GM19025 (cell line): Measurements from ENCODE around the gene GLYATL2.

Source experiments
- ATAC-seq: cut with Tn5 transposase; IDR thresholded peaks from one replicate; pipeline ENCODE4 v1.9.1; 2021; ENCODE audit warnings: mild to moderate bottlenecking, low read depth, moderate library complexity; ENCODE audit not compliant: unreplicated experiment

Gene GLYATL2, protein sequence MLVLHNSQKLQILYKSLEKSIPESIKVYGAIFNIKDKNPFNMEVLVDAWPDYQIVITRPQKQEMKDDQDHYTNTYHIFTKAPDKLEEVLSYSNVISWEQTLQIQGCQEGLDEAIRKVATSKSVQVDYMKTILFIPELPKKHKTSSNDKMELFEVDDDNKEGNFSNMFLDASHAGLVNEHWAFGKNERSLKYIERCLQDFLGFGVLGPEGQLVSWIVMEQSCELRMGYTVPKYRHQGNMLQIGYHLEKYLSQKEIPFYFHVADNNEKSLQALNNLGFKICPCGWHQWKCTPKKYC

DNA sequence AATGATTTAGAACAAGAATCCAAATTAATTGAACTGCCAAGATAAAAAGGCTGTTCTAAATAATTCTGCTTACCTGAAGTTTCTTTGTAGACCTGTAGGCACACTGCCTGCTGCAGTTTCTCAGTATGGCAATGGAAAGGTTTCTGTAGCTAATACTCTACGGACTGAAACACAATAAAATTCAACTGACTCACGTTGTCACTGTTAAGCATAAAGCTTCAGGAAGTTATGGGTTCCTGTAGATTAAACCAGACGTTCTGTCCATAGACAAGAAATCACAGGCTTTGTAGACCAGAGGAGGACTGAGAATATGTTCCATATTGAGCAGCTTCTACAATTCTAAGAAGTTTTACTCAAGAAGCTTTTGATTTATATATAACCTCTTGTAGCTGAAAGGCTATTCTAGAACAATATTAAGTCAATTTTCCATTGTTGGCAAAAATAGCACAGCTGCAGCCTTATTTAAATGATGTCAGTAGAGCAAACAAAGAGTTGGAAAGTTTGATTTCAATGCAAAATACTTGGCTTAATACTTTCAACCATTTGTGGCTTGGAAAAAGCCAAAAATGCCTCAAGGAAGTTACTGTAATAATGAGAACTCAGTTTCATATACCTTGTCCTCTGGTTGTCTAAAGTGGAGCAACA lies at the start of gene GLYATL2:
TSS of gene GLYATL2 (minus strand) at position 344 of the 645 bp plus-strand sequence. CDS start 5,092 bp downstream, outside the sequence.
- ATAC-seq, result no peak

DNA sequence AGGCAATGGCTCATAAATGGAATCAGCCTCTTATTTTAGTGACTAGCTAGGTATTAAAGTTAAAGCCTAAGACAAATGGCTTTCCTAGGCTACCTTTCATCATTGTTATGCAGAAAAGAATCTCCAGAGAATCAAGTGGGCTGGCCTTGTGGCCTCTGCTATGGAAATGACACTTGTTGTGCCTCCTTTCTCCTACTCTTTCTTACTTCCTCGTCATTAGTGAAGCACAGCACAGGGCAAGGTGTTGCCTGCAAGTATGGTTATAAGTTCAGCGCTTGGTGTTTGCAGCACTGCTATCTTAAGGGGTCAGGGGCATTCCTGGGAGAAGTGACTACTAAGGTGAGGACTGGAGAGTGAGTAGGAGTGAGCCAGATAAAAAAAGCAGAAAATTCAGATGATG lies 49.4 kb upstream of the GLYATL2 start:
- no peak for ATAC-seq

DNA sequence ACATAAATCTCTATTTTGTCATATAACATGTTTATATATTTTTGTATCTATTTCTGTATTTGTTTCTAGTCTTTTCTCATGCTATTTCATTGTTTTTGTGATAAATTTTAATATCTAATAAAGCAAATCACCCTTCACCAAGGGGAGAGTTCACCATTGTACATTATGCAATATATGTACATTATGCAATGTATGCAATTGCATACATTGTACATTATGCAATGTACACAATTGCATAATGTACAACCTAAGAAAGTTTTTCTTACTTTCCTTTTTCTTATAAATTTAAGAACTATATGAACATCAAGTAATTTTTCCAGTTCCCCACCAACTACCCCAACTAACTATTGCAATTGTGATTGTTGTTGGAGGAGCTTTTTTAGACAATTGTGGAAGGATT lies 44.1 kb upstream of the GLYATL2 start:
- ATAC-seq, result no peak

DNA sequence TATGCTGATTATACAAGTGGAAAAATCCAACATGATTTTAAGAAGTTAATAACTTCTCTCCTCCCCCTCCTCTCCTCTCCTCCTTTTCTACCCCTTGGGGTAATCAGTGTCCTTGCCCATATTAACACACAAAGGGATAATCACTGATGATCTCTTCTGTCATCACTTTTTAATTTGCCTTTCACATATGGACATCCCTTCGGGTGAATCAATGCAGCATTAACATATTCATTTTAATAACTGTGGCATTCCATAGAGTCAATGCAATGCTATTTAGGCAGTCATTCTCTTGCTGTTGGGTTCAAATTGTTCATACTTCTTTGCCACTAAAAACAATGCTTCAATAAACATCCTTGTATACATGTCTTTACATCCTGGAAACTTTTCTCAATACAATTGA lies 42.9 kb upstream of the GLYATL2 start:
- ATAC-seq, result no peak

DNA sequence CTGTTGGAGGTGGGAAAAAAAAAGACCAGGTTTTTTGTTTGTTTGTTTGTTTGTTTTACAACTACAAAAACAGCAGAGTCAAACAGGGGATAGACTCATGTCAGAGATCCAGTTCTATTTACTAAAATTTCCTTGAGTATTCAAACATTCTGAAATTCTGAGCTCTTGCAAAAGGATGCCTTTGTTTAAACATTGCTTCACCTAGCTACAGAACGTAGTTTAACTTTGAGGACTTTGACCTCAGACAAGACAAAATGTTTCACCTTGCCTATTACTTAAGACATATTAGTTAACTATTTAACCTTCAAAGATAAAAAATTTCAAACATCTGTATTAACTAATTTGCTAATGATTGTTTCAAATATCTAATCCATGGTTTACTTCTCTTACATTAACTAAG lies 36.1 kb upstream of the GLYATL2 start:
- no peak for ATAC-seq

DNA sequence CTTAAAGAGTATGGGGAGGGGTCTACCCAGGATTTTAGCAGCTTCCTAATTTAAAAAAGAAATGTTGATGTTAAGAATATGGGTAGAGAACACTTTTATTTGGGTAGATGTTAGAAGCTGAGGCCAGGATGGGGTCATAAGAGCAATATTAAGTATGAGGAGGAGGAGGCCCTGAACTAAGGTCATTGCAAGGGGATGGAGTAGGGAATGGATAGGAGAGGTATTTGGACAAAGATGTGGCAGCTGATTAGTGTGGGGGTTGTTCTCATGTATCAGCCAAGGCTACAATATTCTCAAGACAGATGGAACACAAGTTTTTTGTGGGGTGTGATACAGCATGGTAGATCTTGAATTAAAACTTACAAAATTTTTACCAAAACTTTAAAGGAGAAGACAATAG lies 35.7 kb upstream of the GLYATL2 start:
- ATAC-seq, result no peak

DNA sequence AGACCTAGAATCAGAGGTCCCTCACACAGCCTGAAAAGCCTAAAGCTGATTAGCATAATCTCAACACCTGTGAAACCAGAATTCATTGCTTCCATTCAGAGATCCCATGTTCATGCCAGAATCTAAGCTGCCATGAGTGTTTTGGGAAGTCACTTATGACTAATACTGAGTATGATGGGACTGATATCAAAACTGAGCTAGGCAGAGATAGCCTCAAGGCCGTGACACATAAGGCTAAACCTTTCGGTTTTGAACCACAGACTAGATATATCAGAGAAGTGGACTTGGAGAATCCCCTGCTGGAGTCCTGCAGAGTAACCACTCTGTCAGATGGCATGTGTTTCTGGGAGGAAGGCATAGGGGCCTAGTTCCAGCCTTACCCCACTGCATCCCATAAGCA lies 23.1 kb upstream of the GLYATL2 start:
- no peak for ATAC-seq

DNA sequence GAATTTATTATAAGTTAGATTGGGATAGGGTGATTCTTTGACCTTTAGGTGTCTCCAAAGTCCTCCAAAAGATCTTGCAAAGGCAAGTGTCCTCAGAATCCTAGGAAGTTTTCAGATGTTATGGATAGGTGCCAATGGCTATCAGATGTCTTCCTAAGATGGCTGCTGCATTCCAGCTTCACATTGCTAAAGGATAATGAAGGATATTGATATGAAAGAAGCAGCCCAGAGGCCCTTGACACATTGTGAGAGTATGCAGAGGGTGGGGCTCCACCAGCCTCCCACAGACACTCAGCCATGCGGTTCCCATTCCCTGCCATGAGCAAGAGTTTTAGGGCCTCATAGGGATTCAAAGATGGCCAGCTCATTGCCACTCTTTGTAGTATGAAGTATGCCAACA lies 22.3 kb upstream of the GLYATL2 start:
- ATAC-seq, result no peak

DNA sequence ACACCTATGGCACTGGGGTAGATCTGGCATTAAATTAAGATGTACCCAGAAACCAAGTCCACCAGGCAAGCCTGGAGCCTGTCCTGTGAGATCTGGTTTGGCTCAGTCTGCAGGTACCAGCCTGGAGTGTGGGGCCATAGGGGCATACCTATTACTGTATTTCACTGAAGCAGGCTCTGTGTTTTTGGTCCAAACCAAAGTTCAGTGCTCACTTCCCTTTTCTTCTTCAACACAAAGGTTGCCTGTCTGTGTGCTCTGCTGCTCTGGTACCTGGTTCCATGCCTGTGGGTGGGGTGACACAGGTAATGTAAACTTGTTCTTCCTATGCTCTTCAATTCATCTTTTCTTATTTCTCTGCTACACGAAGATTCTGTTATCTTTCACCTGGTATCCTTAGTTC lies 19.8 kb upstream of the GLYATL2 start:
- no peak for ATAC-seq

DNA sequence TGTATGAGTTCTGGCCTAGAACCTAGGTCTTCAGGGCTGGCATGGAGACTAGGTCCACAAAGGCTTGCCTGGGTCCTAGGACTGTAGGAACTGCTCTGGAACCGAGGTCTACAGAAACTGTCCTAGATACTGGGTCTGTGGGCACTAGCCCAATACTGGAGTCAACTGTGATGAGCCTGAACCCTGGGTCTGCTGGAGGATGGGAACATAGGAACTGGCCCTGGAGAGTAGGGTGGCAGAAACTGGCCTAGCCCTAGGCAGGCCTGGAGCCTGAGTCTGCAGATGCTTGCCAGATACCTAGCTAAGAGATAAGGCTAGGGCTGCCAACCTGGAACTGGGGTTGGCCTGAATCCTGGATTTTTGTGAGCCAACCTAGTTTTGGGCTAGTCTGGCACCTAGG lies 19.2 kb upstream of the GLYATL2 start:
- ATAC-seq, result no peak

DNA sequence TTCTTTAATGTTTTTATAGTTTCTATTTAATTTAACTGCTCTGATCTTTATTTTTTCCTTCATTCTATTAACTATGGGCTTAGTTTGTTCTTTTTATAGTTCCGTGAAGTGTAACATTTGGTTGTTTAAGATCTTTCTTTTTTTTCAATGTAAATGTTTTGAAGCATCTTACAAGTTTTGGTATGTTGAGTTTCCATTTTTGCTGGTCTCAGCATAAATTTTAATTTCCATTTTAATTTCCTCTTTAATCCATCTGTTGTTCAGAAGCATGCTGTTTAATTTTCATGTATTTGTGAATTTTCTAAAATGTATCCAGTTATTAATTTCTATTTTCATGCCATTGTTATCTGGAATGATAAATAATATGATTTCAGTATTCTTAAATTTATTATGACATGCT lies 17.0 kb upstream of the GLYATL2 start:
- ATAC-seq, result no peak

DNA sequence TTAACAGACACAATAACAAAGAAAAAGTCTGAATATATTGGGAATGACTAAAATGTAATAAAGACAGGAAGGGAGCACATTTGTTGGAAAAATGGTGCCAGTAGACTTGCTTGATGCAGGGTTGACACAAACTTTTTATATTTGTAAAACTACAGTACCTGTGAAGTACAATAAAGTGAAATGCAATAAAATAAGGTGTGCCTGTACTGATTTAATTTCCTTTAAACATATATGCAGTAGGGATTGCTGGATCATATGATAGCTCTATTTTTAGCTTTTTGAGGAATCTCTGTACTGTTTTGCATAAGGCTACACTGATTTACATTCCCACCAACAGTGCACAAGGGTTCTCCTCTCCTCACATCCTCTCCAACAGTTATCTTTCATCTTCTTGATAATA lies 12.3 kb upstream of the GLYATL2 start:
- ATAC-seq, result no peak

DNA sequence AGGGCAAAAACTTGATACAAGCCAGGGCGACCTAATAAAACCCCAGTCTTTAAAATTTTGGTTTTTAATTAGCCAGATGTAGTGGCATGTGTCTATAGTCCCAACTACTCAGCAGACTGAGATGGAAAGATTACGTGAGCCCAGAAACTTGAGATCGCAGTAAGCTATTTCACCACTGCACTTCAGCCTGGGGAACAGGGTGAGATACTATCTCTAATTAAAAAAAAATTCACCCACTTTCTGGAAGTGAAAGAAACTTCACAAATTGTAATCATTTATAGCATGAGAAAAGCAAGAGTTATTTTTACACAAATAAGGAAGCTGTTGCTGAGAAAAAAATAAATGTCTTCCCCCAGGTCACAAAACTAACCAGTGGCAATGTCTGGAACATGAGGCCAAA lies 882 bp upstream of the GLYATL2 start:
- no peak for ATAC-seq

DNA sequence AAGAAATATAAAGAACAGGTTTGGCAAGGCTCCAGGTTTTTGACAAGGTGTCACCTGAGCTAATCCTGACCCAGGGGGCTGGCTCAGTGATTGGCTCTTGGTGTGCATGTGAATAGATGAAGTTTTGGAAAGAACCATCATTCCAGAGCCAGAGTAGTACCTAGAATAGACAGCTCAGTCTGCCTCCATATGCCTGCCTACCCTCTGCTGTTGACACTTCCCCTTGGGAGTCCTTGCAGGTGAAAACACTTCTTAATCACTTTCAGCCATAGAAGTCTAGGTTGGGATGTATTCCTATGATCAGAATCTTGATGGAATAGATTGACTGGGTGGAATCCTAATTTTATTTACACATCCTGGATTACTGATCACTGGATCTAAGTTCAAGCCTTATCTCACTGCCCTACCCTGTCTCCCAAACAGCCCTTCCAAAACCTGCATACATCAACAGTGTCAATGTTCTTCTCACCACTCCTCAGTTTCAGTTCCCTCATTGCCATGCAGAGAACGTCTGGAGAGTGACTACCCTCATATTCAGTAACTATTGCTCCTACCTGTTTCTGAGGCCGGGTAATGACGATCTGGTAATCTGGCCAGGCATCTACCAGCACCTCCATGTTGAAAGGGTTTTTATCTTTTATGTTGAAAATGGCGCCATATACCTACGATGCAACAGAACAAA lies 6.7 kb downstream of the GLYATL2 start:
- no peak for ATAC-seq

DNA sequence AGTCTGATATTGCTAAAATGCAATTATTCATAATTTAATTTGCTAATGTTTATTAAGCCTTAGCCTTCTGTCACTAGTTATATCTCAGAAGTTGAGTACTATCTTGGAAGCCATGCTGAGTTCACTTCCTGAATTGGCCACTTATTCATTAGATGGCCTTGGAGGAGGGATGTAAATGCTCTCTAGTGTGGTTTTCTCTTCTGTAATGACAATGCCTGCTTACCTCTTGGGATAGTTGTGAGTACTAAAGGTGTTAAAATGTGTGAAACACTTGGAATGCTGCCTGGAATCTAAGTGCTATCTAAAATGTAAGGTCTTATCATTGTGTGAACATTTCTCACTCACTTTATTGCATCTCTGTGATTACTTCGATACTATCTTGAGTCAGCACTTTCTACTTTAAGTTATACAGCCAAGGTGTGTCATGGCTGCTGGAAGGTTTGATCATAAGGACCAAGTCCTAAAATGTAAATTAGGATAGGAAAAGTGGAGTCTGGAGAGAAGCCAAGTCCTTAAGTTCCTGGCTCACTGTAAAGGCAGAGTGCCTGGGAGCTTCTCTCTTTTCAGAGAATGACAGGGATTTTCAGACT lies 12.4 kb downstream of the GLYATL2 start:
- ATAC-seq, result no peak

DNA sequence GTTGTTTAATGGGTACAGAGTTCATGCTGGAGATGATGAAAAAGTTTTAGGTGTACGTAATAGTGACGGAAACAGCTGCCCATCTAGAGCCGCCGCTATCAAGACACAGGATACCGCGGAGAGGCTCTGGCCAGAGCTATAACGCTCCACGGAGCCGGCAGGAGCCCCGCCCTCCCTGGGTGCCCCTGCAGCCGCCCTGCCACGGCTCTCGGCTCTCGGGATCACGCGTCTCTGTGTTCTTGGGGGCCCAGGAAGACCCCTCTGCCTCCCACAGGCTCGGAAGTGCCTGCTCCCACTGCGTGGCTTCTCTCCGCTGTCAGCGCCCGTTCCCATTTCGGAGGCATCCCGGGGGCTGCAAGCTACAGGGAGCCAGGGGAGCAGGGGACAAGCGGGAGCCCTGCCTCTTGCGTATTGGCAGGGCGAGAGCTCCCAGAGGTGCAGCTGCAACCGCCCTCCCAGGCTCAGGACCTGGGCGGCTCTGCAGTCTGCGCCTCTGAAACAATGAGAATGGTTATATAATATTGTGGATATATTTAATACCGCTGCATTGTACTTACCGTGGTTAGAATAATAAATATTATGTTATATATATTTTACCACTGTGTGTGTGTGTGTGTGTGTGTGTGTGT lies 13.7 kb downstream of the GLYATL2 start:
- ATAC-seq, result no peak

DNA sequence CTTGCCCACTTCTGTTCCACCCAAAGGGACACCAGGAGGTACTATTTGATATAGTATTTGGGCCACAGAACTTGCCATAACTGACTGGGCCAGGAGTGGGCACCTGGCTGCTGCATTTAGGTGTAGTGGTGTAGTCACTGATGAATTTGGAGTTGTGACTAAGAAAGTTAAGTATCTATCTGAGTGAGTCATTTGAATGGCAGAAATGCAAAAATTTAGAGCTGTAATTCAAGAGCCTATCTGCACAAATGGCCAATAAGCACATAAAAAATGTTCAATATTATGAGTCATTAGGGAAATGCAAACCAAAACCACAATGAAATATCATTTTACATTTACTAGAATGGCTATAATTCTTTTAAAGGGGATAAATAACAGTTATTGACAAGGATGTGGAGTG lies 14.7 kb downstream of the GLYATL2 start:
- no peak for ATAC-seq

DNA sequence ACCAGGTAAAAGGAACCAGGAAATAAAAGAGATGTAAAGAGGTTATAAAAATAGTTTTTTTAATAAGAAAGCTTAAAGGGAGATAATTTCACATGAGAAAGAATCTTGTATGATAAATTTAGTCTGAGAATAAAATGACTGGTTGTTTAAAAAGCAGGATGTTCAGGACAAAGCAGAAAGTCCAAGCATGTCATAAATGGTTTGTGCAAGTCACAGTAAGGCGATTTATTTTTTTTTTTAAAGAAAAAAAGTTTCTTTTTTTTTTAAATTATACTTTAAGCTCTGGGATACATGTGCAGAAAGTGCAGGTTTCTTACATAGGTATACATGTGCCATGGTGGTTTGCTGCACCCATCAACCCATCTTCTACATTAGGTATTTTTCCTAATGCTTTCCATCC lies 30.8 kb downstream of the GLYATL2 start:
- no peak for ATAC-seq

DNA sequence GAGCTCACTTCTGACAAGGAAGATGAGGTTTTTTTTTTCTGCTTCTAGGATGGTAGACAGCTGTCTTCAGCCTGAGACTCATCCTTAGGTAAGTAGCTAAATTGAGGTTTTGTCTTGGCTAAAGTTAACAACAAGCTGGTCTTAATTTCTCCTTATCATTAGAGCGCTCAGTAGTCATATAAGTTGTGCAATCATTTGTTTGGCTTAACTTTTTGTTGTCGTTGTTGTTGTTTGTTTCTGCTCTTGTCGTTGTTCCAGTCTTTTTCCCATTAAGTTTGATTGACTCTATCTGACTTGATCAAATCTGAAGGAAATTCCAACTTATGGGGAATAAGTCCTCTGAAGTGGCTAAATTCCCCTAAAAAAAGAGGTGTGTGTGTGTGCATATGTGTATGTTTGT lies 33.0 kb downstream of the GLYATL2 start:
- ATAC-seq, result no peak

DNA sequence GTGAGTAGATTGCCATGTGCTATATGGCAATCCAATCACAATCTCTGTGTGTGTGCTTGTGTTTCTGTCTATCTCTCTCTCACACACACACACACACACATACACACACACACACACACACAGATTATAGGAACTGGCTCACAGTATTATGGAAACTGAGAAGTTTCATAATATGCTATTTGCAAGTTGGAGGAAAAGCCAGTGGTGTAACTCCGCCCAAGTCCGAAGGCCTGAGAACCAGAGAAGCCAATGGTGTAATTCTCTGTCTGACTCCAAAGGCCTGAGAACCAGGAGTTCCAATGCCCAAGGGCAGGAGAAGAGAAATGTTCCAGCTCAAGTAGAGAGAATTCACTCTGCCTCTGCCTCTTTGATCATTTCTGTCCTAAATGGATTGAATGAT lies 37.2 kb downstream of the GLYATL2 start:
- ATAC-seq, result no peak

DNA sequence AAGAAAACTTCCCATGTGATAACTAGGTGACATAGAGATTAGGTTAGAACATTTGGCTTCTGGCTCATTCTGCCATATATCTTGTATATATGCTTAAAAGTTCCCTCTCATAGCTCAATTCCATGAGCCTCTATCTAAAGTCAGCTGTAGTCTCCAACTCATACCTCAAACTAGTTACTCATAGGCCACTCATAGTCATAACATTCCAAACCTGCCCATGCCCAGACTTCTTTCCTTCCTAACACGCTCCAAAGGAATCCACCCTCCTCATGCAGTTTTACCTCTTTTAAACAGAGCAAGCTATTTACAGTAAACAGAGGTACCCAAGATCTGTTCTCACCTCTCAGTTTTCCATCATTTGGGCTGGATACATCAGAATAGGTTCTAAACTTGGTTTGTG lies 39.4 kb downstream of the GLYATL2 start:
- no peak for ATAC-seq
